HFF-Myc (cell line): Measurements from ENCODE around the gene CDH11.

Source experiments
- DNase-seq: peaks from one replicate; pipeline ENCODE4 v3.0.0-alpha.2; 2011; ENCODE audit warnings: low read depth; ENCODE audit errors: extremely low read depth
- H3K4me3 ChIP-seq: replicated peaks from 2 replicates; pipeline ENCODE4 v1.5.1; 2011; ENCODE audit warnings: low read depth, mild to moderate bottlenecking, control low read depth, low read length
- TF ChIP-seq, protein P1 (sequence below): IDR thresholded peaks from 2 replicates; pipeline ENCODE4 v1.5.1; 2012; ENCODE audit warnings: mild to moderate bottlenecking, low read depth, low read length, control low read depth; ENCODE audit errors: missing control alignments

Gene CDH11

DNA sequence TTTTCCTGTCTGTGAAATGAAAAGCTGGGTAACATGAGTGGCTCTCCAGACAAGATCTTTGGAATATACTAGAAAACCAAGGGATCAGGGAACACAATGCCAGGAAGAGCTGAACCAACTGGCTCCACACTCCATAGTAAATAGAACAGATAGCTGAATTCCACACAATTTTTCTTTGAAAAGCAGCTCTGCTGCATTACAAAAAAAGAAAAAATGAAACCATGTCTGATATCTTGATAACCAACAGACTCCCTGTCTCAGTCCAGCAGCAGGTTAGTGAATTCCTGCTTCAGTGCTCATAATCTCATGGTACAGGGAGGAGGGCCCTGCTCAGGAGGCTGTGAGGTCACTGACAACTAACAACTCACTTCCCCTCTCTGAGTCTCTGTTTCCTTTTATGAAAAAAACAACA is 97.1 kb downstream of the CDH11 start:
- no peak overlapping the region for H3K4me3 ChIP-seq
- TF ChIP-seq, protein P1, sequence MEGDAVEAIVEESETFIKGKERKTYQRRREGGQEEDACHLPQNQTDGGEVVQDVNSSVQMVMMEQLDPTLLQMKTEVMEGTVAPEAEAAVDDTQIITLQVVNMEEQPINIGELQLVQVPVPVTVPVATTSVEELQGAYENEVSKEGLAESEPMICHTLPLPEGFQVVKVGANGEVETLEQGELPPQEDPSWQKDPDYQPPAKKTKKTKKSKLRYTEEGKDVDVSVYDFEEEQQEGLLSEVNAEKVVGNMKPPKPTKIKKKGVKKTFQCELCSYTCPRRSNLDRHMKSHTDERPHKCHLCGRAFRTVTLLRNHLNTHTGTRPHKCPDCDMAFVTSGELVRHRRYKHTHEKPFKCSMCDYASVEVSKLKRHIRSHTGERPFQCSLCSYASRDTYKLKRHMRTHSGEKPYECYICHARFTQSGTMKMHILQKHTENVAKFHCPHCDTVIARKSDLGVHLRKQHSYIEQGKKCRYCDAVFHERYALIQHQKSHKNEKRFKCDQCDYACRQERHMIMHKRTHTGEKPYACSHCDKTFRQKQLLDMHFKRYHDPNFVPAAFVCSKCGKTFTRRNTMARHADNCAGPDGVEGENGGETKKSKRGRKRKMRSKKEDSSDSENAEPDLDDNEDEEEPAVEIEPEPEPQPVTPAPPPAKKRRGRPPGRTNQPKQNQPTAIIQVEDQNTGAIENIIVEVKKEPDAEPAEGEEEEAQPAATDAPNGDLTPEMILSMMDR, result no peak
- no peak for DNase-seq

DNA sequence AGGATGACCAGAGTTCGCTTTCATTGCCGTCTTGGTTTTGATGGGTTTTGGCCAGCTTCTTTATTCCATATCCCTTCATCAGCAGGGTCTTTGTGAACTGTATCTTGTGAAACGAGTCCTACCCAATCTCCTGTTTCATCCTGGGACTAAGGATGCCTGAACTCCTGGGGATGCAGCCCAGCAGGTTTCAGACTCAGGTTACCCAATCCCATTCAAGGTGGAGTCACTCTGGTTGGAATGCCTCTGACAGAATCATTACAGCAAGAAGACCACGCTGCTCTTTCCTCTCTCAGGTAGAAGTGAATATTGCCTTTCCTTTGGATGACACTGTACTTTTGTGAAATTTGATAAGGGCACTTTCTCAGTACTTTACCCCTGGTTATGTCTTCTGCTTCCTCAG is 98.1 kb downstream of the CDH11 start:
- TF ChIP-seq, protein P1, result no peak
- no peak overlapping the region for H3K4me3 ChIP-seq
- DNase-seq, result no peak

DNA sequence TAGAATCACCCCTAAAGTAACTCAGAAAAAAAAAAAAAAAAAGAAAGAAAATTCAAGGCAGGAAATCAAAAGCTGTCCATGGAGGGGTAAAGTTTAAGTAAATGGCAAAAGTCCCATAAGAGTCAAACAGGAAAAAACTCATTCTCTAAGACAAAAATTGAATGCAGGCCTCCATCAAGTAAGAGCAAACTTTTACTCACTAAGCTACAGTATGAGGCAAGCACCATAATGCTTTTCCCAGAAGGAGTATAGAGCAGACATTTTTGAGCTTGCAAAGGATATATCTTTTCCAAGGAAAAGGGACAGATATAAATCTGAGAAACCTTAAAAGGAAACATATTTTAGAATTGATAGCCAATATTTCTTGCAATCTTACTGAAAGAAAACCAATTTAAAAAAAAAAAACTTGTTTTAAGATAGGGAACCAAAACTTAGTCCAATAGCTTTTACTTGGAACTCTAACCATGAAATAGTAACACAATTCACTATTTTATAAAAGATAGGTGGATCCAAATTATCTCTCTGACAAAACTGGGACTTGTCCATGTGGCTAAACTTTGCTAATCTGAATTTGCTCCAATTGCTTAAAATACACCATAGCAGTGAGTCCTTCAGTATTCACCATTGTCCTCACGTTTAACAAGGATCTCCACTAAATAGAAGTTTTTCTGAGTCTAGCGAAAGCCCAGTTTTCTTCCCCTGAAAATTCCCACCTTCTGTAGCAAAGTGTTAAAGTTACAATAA is 99.8 kb downstream of the CDH11 start:
- H3K4me3 ChIP-seq, result no peak overlapping the region
- TF ChIP-seq, protein P1, result no peak
- no peak for DNase-seq

DNA sequence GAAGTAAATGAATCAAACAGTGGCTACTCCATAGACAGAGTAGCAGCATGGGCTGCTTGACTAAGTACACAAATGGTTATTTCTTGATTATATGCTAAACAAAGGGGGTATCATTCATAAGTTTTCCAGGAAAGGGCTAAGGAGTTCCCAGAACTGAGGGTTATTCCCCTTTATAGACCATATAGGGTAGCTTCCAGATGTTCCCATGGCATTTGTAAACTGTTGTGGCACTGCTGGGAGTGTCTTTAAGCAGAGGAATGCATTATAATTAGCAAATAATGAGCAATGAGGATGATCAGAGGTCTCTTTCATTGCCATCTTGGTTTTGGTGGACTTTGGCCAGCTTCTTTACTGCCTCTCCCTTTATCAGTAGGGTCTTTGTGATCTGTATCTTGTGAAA is 105.1 kb downstream of the CDH11 start:
- H3K4me3 ChIP-seq, result no peak overlapping the region
- no peak for DNase-seq

DNA sequence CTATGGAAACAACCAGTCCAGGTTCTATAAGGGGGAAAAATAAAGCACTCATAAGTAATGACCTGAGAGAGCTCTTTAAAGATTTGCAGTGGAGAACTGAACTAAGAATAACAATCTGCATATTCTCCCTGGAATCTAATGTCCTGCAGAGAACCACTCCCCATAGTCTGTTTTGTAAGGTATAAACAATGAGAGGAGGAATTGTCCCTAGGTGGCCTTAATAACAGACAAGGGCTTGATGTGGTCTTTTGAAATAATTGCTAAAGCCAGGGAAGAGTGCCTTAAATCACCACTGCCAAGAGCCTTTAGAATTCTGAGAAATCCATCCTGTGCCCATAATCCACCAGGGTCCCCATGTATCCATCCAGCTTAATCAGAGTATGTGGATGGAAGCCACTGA is 106.3 kb downstream of the CDH11 start:
- no peak for DNase-seq
- TF ChIP-seq, protein P1, result no peak
- H3K4me3 ChIP-seq, result no peak overlapping the region

More for the DNA sequence above, 105.1 kb downstream of the CDH11 start:
- TF ChIP-seq, protein P1, result no peak

DNA sequence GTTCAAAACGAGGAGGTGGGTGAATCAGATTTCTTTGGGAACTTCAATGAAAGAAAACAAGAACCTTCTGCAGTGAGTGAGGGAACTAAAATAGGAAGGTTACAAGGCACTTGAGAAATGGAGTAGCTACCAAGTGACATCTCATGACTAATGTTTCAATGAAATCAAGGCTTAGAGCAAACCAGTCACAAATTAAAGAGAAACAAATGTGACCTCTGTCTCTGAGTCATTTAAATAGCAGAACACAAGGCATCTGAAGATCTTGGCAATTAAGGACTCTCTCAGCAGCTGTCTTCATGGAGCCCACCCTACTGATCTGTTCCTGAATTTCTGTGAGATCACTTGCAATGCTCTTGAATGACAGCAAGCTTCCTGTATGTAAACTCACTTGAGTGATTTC is 109.5 kb downstream of the CDH11 start:
- TF ChIP-seq, protein P1, result no peak
- H3K4me3 ChIP-seq, result no peak overlapping the region
- peak; percentile 58 for DNase-seq

DNA sequence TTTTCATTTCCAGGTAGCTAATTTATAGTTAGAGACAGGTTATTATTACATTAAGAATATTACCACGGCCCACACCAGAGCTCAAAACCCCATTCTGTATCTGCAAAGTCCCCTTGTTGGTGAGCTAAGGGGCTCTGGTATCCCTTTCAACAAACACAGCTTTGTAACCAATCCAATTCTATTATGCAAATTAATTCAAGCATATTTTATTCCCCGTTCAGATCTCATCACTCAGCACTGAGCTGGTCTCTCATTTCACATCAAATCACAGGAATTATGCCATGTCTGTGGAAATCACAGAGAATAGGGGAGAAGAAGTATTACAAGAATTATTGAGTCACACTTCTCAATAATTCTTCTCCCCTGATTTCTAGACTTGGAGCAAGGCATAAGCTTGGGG is 111.7 kb downstream of the CDH11 start:
- TF ChIP-seq, protein P1, result no peak
- H3K4me3 ChIP-seq, result no peak overlapping the region
- no peak for DNase-seq
